ENCODE results near the gene CDCP2.

CDCP2 gene

DNA sequence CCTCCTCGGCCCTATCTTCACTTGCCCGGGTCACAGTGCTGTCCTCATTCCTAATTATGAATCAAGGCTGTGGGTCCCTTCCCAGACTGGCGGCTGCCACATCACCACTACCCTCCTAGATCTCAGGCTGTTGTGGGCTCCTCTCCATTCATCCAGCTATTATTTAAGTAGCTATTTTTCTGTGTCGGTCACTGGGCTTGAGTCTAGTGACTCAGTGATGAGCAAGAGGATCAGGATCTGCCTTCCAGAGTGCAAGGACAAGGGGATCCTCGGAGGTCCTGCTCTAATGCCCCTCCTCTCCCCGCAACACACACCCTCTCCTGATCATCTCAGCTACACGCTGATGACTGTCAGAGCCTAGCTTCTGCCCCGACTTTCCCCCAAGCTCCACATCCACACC, 34.1 kb downstream of the CDCP2 start:
- Histone ChIP-seq H3K9me3 (no peaks in the 10 kb centered on the region), H3K4me1 (no peaks in the 10 kb centered on the region), H3K4me3 (ENCODE audit: low read depth, low read length) (no peak overlapping the region), H3K27me3 (no peaks in the 10 kb centered on the region), H3K36me3 (no peaks in the 10 kb centered on the region)
- DNase-seq = no peak
- TF ChIP-seq, protein P1, sequence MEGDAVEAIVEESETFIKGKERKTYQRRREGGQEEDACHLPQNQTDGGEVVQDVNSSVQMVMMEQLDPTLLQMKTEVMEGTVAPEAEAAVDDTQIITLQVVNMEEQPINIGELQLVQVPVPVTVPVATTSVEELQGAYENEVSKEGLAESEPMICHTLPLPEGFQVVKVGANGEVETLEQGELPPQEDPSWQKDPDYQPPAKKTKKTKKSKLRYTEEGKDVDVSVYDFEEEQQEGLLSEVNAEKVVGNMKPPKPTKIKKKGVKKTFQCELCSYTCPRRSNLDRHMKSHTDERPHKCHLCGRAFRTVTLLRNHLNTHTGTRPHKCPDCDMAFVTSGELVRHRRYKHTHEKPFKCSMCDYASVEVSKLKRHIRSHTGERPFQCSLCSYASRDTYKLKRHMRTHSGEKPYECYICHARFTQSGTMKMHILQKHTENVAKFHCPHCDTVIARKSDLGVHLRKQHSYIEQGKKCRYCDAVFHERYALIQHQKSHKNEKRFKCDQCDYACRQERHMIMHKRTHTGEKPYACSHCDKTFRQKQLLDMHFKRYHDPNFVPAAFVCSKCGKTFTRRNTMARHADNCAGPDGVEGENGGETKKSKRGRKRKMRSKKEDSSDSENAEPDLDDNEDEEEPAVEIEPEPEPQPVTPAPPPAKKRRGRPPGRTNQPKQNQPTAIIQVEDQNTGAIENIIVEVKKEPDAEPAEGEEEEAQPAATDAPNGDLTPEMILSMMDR (IDR thresholded peaks at IDR 0.05; ENCODE audit: low read depth, low read length) = no peak

DNA sequence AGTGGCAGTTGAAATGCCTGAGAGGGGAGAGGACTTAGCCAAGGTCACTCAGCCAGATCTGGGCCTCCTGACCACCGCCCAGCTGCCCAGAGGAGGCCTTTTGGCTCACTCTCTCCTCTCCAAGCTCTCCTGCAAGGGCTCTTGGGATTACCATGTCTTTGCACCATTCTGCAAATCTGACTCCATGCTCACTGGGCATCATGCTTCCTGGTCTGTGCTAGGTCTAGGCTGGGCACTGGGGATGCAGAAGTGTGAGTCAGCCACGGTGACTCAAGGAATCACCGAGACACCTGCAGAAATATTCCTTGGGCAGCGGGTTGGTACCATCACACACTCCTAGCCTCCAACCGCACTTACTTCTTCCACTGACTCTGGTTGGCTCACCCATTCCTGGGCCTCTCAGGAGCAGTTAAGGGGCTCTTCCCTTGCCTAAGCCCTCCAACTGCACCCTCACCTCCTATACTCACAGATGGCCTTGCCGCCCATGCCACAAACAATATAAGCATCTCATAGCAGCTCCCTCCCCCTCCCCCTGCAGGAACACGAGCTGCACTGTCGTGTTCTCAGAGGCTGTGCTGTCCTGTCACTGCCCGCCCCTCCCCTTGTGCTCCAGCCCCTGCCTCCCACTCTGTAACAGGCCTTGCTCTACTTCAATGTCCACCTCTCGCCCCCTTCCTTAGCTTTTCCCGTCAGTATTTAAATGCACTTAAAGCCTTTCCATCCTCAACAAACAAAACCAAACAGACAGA, 34.8 kb downstream of the CDCP2 start:
- TF ChIP-seq, protein P1 (IDR thresholded peaks at IDR 0.05; ENCODE audit: low read depth, low read length) = no peak
- no peaks in the 10 kb centered on the region for H3K36me3 ChIP-seq
- H3K27me3 ChIP-seq = no peaks in the 10 kb centered on the region
- DNase-seq = no peak
- H3K4me1 ChIP-seq = no peaks in the 10 kb centered on the region
- no peak overlapping the region for H3K4me3 ChIP-seq (ENCODE audit: low read depth, low read length)
- H3K9me3 ChIP-seq = no peaks in the 10 kb centered on the region

DNA sequence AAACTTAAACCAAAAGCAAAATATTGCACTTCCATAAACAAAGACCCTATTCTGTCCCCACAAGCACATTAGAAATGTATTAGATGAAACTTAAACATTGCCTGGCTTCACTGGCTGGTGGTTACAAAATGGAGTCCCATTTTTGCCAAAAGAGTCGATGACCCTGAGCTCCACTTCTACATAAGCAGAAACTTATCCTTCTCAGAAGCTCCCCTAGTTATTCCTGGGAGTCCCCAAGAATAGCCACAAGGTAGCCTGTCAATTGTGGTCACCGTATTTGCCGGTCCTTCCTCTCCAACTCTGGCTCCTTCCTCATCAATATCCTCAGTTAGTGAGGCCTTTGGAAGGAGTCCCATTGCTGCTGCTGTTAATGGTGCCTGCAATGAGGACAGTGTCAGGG, 37.3 kb downstream of the CDCP2 start:
- no peak for DNase-seq
- TF ChIP-seq, protein P1 (IDR thresholded peaks at IDR 0.05; ENCODE audit: low read depth, low read length) = no peak

DNA sequence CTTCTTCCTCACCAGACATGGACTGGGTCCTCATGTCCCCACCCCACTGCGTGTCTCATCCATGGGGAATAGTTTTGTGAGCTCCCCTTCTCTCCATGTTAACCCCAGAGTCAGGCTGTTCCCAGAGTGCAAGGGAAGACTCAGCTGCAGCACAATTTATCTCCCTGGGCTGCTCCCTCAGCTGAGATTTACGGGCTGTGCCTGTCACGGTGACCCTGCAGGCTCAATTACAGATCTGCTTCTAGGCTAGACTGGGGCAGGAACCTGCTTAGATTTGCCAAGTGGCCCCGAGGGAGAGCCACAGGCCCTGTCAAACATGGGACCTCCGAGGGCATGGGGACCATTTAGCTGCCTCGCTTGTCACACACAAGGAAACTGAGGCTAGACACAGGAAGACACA, 37.8 kb downstream of the CDCP2 start:
- TF ChIP-seq, protein P1 (IDR thresholded peaks at IDR 0.05; ENCODE audit: low read depth, low read length) = no peak
- Histone ChIP-seq H3K4me1 (no peaks in the 10 kb centered on the region), H3K36me3 (no peaks in the 10 kb centered on the region), H3K27me3 (no peaks in the 10 kb centered on the region), H3K4me3 (ENCODE audit: low read depth, low read length) (no peak overlapping the region), H3K9me3 (no peaks in the 10 kb centered on the region)
- DNase-seq = no peak

More for the DNA sequence above, 37.3 kb downstream of the CDCP2 start:
- Histone ChIP-seq H3K4me3 (ENCODE audit: low read depth, low read length) (no peak overlapping the region), H3K36me3 (no peaks in the 10 kb centered on the region), H3K9me3 (no peaks in the 10 kb centered on the region), H3K4me1 (no peaks in the 10 kb centered on the region), H3K27me3 (no peaks in the 10 kb centered on the region)

DNA sequence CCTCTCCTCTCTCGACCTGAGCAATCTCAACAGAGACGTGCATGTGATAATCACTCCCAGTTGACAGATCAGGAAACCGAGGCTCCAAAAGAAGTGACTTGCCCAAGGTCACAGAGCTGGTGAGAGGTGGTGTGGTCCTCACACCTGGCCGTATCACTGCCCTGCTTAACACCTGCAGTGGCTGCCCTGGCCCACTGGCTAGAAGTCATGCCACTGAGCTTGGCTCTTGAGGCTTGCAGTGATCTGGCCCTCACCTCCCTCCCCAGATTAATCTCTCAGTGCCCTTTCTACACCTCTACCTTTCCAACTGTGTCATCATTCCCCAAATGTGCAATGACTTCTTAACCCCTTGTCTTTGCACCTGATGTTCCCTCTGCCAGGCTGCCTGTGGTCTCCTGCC, 38.8 kb downstream of the CDCP2 start:
- Histone ChIP-seq H3K9me3 (no peaks in the 10 kb centered on the region), H3K27me3 (no peaks in the 10 kb centered on the region), H3K4me1 (no peaks in the 10 kb centered on the region), H3K36me3 (no peaks in the 10 kb centered on the region), H3K4me3 (ENCODE audit: low read depth, low read length) (no peak overlapping the region)
- DNase-seq = no peak
- TF ChIP-seq, protein P1 (IDR thresholded peaks at IDR 0.05; ENCODE audit: low read depth, low read length) = no peak

DNA sequence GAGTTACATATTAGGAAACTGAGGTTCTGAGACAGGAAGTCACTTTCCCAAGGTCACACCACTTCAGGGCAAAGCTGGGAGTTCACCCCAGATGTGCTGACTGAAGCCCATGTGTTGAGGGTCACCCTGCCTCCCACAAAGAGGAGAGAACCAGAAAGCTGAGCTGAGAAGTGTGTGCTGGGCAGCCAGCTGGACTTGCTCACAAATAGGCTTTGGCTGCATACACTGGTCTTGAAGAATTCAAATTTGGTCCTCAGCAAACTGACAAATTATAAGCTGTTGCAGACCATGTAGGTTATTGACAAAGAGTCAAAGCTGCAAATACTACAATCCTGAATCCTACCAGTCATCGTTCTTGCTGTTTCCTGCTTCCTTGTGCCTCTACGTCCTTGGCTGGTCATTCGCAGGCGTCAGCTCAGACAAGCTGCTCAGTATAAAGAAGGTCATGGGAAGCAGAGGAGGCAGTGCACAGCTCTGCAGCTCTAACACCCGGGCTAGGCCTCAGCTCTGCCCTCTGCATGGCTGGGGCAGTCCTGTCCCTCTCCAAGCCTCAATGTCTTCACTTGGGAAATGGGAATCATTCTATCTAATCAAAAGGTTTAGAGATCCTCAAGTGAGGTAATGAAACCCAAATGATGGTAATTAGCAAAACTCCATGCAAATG, 40.0 kb downstream of the CDCP2 start:
- Histone ChIP-seq H3K4me3 (ENCODE audit: low read depth, low read length) (no peak overlapping the region), H3K4me1 (no peaks in the 10 kb centered on the region), H3K36me3 (no peaks in the 10 kb centered on the region), H3K9me3 (no peaks in the 10 kb centered on the region), H3K27me3 (no peaks in the 10 kb centered on the region)
- TF ChIP-seq, protein P1 (IDR thresholded peaks at IDR 0.05; ENCODE audit: low read depth, low read length) = no peak
- DNase-seq = no peak
